Measurements from ENCODE around the gene HECW1.

GRCh38 chr7:43430411-43430810 is 318.0 kb downstream of the HECW1 start:
- no peak for TF ChIP-seq SP1 (IDR thresholded peaks at IDR 0.05)
- TF ChIP-seq, protein P1, sequence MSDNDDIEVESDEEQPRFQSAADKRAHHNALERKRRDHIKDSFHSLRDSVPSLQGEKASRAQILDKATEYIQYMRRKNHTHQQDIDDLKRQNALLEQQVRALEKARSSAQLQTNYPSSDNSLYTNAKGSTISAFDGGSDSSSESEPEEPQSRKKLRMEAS (IDR thresholded peaks at IDR 0.05), result no peak
